ENCODE data around the gene TTC7B.

TTC7B gene

GRCh38 chr14:90585106-90585505 lies 231.1 kb downstream of the TTC7B start:
- no peak for DNase-seq (ENCODE audit: low spot score in 2 of 2)
- H3K27ac Mint-ChIP-seq (ENCODE audit: low read depth): no peak overlapping the region

GRCh38 chr14:90583916-90584605 lies 232.2 kb downstream of the TTC7B start:
- Mint-ChIP-seq H3K27ac (ENCODE audit: low read depth) (no peak overlapping the region), H3K27me3 (peaks cover 12% of the 10 kb centered on the region), H3K9me3 (no peaks in the 10 kb centered on the region), H3K4me3 (no peak overlapping the region), H3K4me1 (peaks cover 4% of the 10 kb centered on the region), H3K36me3 (ENCODE audit: insufficient read depth) (no peaks in the 10 kb centered on the region)
- DNase-seq (ENCODE audit: low spot score in 2 of 2) (no peak), ATAC-seq (replicated peaks; ENCODE audit: extremely low read depth, poor library complexity, severe bottlenecking) (no peak)

More at GRCh38 chr14:90585106-90585505, 231.1 kb downstream of the TTC7B start:
- no peaks in the 10 kb centered on the region for H3K36me3 Mint-ChIP-seq (ENCODE audit: insufficient read depth)
- H3K9me3 Mint-ChIP-seq: no peaks in the 10 kb centered on the region
- H3K4me1 Mint-ChIP-seq: peaks cover 4% of the 10 kb centered on the region
- no peak for ATAC-seq (replicated peaks; ENCODE audit: extremely low read depth, poor library complexity, severe bottlenecking)
- H3K27me3 Mint-ChIP-seq: peaks cover 12% of the 10 kb centered on the region
- no peak overlapping the region for H3K4me3 Mint-ChIP-seq

GRCh38 chr14:90583427-90583826 lies 232.8 kb downstream of the TTC7B start:
- Mint-ChIP-seq H3K27ac (ENCODE audit: low read depth) (no peak overlapping the region), H3K36me3 (ENCODE audit: insufficient read depth) (no peaks in the 10 kb centered on the region), H3K9me3 (no peaks in the 10 kb centered on the region), H3K4me1 (peaks cover 4% of the 10 kb centered on the region), H3K4me3 (no peak overlapping the region), H3K27me3 (peaks cover 12% of the 10 kb centered on the region)
- no peak for DNase-seq (ENCODE audit: low spot score in 2 of 2)
- ATAC-seq (replicated peaks; ENCODE audit: extremely low read depth, poor library complexity, severe bottlenecking): no peak

GRCh38 chr14:90582166-90582565 lies 234.1 kb downstream of the TTC7B start:
- DNase-seq (ENCODE audit: low spot score in 2 of 2) (no peak), ATAC-seq (replicated peaks; ENCODE audit: extremely low read depth, poor library complexity, severe bottlenecking) (no peak)
- H3K27me3 Mint-ChIP-seq: peaks cover 8% of the 10 kb centered on the region
- no peaks in the 10 kb centered on the region for H3K9me3 Mint-ChIP-seq
- H3K4me1 Mint-ChIP-seq: peaks cover 4% of the 10 kb centered on the region
- H3K4me3 Mint-ChIP-seq: no peak overlapping the region
- no peaks in the 10 kb centered on the region for H3K36me3 Mint-ChIP-seq (ENCODE audit: insufficient read depth)
- H3K27ac Mint-ChIP-seq (ENCODE audit: low read depth): no peak overlapping the region

GRCh38 chr14:90581745-90582144 lies 234.5 kb downstream of the TTC7B start:
- H3K27ac Mint-ChIP-seq (ENCODE audit: low read depth): no peak overlapping the region
- H3K4me3 Mint-ChIP-seq: no peak overlapping the region
- H3K9me3 Mint-ChIP-seq: no peaks in the 10 kb centered on the region
- H3K27me3 Mint-ChIP-seq: peaks cover 4% of the 10 kb centered on the region
- ATAC-seq (replicated peaks; ENCODE audit: extremely low read depth, poor library complexity, severe bottlenecking): no peak
- no peaks in the 10 kb centered on the region for H3K36me3 Mint-ChIP-seq (ENCODE audit: insufficient read depth)
- H3K4me1 Mint-ChIP-seq: peaks cover 4% of the 10 kb centered on the region
- no peak for DNase-seq (ENCODE audit: low spot score in 2 of 2)

GRCh38 chr14:90580377-90581335 lies 235.6 kb downstream of the TTC7B start:
- Mint-ChIP-seq H3K27ac (ENCODE audit: low read depth) (no peak overlapping the region), H3K36me3 (ENCODE audit: insufficient read depth) (no peaks in the 10 kb centered on the region), H3K27me3 (no peaks in the 10 kb centered on the region), H3K9me3 (no peaks in the 10 kb centered on the region), H3K4me1 (peaks cover 2% of the 10 kb centered on the region), H3K4me3 (no peak overlapping the region)
- DNase-seq (ENCODE audit: low spot score in 2 of 2) (no peak), ATAC-seq (replicated peaks; ENCODE audit: extremely low read depth, poor library complexity, severe bottlenecking) (no peak)

GRCh38 chr14:90579816-90580215 lies 236.4 kb downstream of the TTC7B start:
- no peak overlapping the region for H3K27ac Mint-ChIP-seq (ENCODE audit: low read depth)
- H3K4me3 Mint-ChIP-seq: no peak overlapping the region
- H3K27me3 Mint-ChIP-seq: no peaks in the 10 kb centered on the region
- no peaks in the 10 kb centered on the region for H3K9me3 Mint-ChIP-seq
- ATAC-seq (replicated peaks; ENCODE audit: extremely low read depth, poor library complexity, severe bottlenecking) (no peak), DNase-seq (ENCODE audit: low spot score in 2 of 2) (no peak)
- H3K36me3 Mint-ChIP-seq (ENCODE audit: insufficient read depth): no peaks in the 10 kb centered on the region
- no peaks in the 10 kb centered on the region for H3K4me1 Mint-ChIP-seq

- no peaks in the 10 kb centered on the region for H3K9me3 Mint-ChIP-seq
- no peaks in the 10 kb centered on the region for H3K27me3 Mint-ChIP-seq
- no peak overlapping the region for H3K4me3 Mint-ChIP-seq
- H3K36me3 Mint-ChIP-seq (ENCODE audit: insufficient read depth): no peaks in the 10 kb centered on the region
- DNase-seq (ENCODE audit: low spot score in 2 of 2): no peak
- ATAC-seq (replicated peaks; ENCODE audit: extremely low read depth, poor library complexity, severe bottlenecking): no peak
- no peak overlapping the region for H3K27ac Mint-ChIP-seq (ENCODE audit: low read depth)
- H3K4me1 Mint-ChIP-seq: no peaks in the 10 kb centered on the region
Measured at GRCh38 chr14:90579088-90579487, 237.1 kb downstream of the TTC7B start.

GRCh38 chr14:90578283-90578985 lies 237.8 kb downstream of the TTC7B start:
- ATAC-seq (replicated peaks; ENCODE audit: extremely low read depth, poor library complexity, severe bottlenecking) (no peak), DNase-seq (ENCODE audit: low spot score in 2 of 2) (no peak)
- Mint-ChIP-seq H3K4me3 (no peak overlapping the region), H3K27me3 (no peaks in the 10 kb centered on the region), H3K36me3 (ENCODE audit: insufficient read depth) (no peaks in the 10 kb centered on the region), H3K27ac (ENCODE audit: low read depth) (no peak overlapping the region), H3K4me1 (no peaks in the 10 kb centered on the region), H3K9me3 (no peaks in the 10 kb centered on the region)

GRCh38 chr14:90577661-90578282 lies 238.5 kb downstream of the TTC7B start:
- H3K27ac Mint-ChIP-seq (ENCODE audit: low read depth): no peak overlapping the region
- H3K4me1 Mint-ChIP-seq: no peaks in the 10 kb centered on the region
- H3K27me3 Mint-ChIP-seq: no peaks in the 10 kb centered on the region
- DNase-seq (ENCODE audit: low spot score in 2 of 2) (no peak), ATAC-seq (replicated peaks; ENCODE audit: extremely low read depth, poor library complexity, severe bottlenecking) (no peak)
- H3K36me3 Mint-ChIP-seq (ENCODE audit: insufficient read depth): no peaks in the 10 kb centered on the region
- no peak overlapping the region for H3K4me3 Mint-ChIP-seq
- no peaks in the 10 kb centered on the region for H3K9me3 Mint-ChIP-seq

- Mint-ChIP-seq H3K27me3 (no peaks in the 10 kb centered on the region), H3K4me3 (no peak overlapping the region), H3K27ac (ENCODE audit: low read depth) (no peak overlapping the region), H3K4me1 (no peaks in the 10 kb centered on the region), H3K36me3 (ENCODE audit: insufficient read depth) (no peaks in the 10 kb centered on the region), H3K9me3 (no peaks in the 10 kb centered on the region)
- ATAC-seq (replicated peaks; ENCODE audit: extremely low read depth, poor library complexity, severe bottlenecking) (no peak), DNase-seq (ENCODE audit: low spot score in 2 of 2) (no peak)
Measured at GRCh38 chr14:90576981-90577660, 239.1 kb downstream of the TTC7B start.

GRCh38 chr14:90576581-90576980 lies 239.6 kb downstream of the TTC7B start:
- H3K4me1 Mint-ChIP-seq: no peaks in the 10 kb centered on the region
- no peaks in the 10 kb centered on the region for H3K36me3 Mint-ChIP-seq (ENCODE audit: insufficient read depth)
- DNase-seq (ENCODE audit: low spot score in 2 of 2) (no peak), ATAC-seq (replicated peaks; ENCODE audit: extremely low read depth, poor library complexity, severe bottlenecking) (no peak)
- H3K27ac Mint-ChIP-seq (ENCODE audit: low read depth): no peak overlapping the region
- no peaks in the 10 kb centered on the region for H3K27me3 Mint-ChIP-seq
- H3K9me3 Mint-ChIP-seq: no peaks in the 10 kb centered on the region
- H3K4me3 Mint-ChIP-seq: no peak overlapping the region
